ENCODE measurements around the gene OR5AL1. TPM values are rescaled to one million over a fixed set of nuclear protein-coding genes. Genes with fewer than 3 reads are reported as not detected.
"Not testable (repeated sequence)": the region's sequence is repeated elsewhere in the genome, so short reads cannot be mapped to it uniquely, and the experiment has no call there.

The OR5AL1 gene
- not detected for total RNA-seq

GRCh38 chr11:56412396-56412795 is at the start of gene OR5AL1:
OR5AL1 (plus strand) TSS chr11:56412696.
- Mint-ChIP-seq H3K27ac (no peak within 1 kb of the TSS), H3K27me3 (ENCODE audit: low read depth) (no peaks in the 10 kb centered on the region), H3K4me1 (ENCODE audit: low read depth) (no peaks in the 10 kb centered on the region), H3K4me3 (no peak within 1 kb of the TSS), H3K9me3 (peaks cover 9 to 12% of the 10 kb centered on the region in 2 donors), H3K36me3 (ENCODE audit: insufficient read depth in 2 of 2) (peaks cover 1 to 2% of the 10 kb centered on the region in 2 donors)
- ATAC-seq (replicated peaks in 1 of 2) (no peak), DNase-seq (no peak)

GRCh38 chr11:56375324-56375723 is 37.2 kb upstream of the OR5AL1 start, which contains the start of gene OR8U1:
OR8U1 (plus strand) TSS chr11:56375624; CDS start chr11:56375624, 0 bp downstream.
- no peak for DNase-seq
- no peak for ATAC-seq (replicated peaks in 1 of 2)
- Mint-ChIP-seq H3K27me3 (ENCODE audit: low read depth) (no peaks in the 10 kb centered on the region), H3K4me3 (no peak within 1 kb of the TSS), H3K27ac (no peak within 1 kb of the TSS), H3K4me1 (ENCODE audit: low read depth) (no peaks in the 10 kb centered on the region), H3K9me3 (peaks cover under 1 to 11% of the 10 kb centered on the region in 2 donors), H3K36me3 (ENCODE audit: insufficient read depth in 2 of 2) (no peaks in the 10 kb centered on the region)

GRCh38 chr11:56380120-56380519 is 32.4 kb upstream of the OR5AL1 start:
- no peak for ATAC-seq (replicated peaks in 1 of 2)
- no peak for DNase-seq
- Mint-ChIP-seq H3K9me3 (peaks cover 3 to 12% of the 10 kb centered on the region in 2 donors), H3K4me1 (ENCODE audit: low read depth) (no peaks in the 10 kb centered on the region), H3K36me3 (ENCODE audit: insufficient read depth in 2 of 2) (no peaks in the 10 kb centered on the region), H3K4me3 (no peak overlapping the region), H3K27ac (no peak overlapping the region), H3K27me3 (ENCODE audit: low read depth) (no peaks in the 10 kb centered on the region)

GRCh38 chr11:56394381-56394780 is 18.1 kb upstream of the OR5AL1 start:
- peaks cover 0 to 17% of the 10 kb centered on the region in 2 donors for H3K9me3 Mint-ChIP-seq
- no peaks in the 10 kb centered on the region for H3K4me1 Mint-ChIP-seq (ENCODE audit: low read depth)
- ATAC-seq (replicated peaks in 1 of 2) (no peak), DNase-seq (no peak)
- no peaks in the 10 kb centered on the region for H3K36me3 Mint-ChIP-seq (ENCODE audit: insufficient read depth in 2 of 2)
- H3K27me3 Mint-ChIP-seq (ENCODE audit: low read depth), result no peaks in the 10 kb centered on the region
- H3K4me3 Mint-ChIP-seq, result no peak overlapping the region
- no peak overlapping the region for H3K27ac Mint-ChIP-seq

GRCh38 chr11:56396047-56396446 is 16.4 kb upstream of the OR5AL1 start:
- ATAC-seq (replicated peaks in 1 of 2), result no peak
- Mint-ChIP-seq H3K9me3 (peaks cover 0 to 14% of the 10 kb centered on the region in 2 donors), H3K4me1 (ENCODE audit: low read depth) (no peaks in the 10 kb centered on the region), H3K27me3 (ENCODE audit: low read depth) (no peaks in the 10 kb centered on the region), H3K36me3 (ENCODE audit: insufficient read depth in 2 of 2) (no peaks in the 10 kb centered on the region), H3K27ac (no peak overlapping the region), H3K4me3 (no peak overlapping the region)
- DNase-seq, result no peak

- H3K9me3 Mint-ChIP-seq; H3K36me3 Mint-ChIP-seq (ENCODE audit: insufficient read depth in 2 of 2); H3K27ac Mint-ChIP-seq; DNase-seq; H3K27me3 Mint-ChIP-seq (ENCODE audit: low read depth); H3K4me3 Mint-ChIP-seq; ATAC-seq (replicated peaks in 1 of 2); H3K4me1 Mint-ChIP-seq (ENCODE audit: low read depth): not testable (repeated sequence)
Measured at GRCh38 chr11:56401858-56402461, 10.5 kb upstream of the OR5AL1 start.

- no peaks in the 10 kb centered on the region for H3K27me3 Mint-ChIP-seq (ENCODE audit: low read depth)
- peaks cover 10 to 22% of the 10 kb centered on the region in 2 donors for H3K9me3 Mint-ChIP-seq
- DNase-seq, result no peak
- H3K36me3 Mint-ChIP-seq (ENCODE audit: insufficient read depth in 2 of 2), result peaks cover 0 to 5% of the 10 kb centered on the region in 2 donors
- H3K4me3 Mint-ChIP-seq, result no peak overlapping the region
- H3K27ac Mint-ChIP-seq, result no peak overlapping the region
- H3K4me1 Mint-ChIP-seq (ENCODE audit: low read depth), result no peaks in the 10 kb centered on the region
- no peak for ATAC-seq (replicated peaks in 1 of 2)
Measured at GRCh38 chr11:56404393-56404792, 8.1 kb upstream of the OR5AL1 start.

GRCh38 chr11:56410801-56411200 is 1.7 kb upstream of the OR5AL1 start:
- no peak overlapping the region for H3K27ac Mint-ChIP-seq
- ATAC-seq (replicated peaks in 1 of 2) (no peak), DNase-seq (no peak)
- H3K36me3 Mint-ChIP-seq (ENCODE audit: insufficient read depth in 2 of 2), result peaks cover 2 to 5% of the 10 kb centered on the region in 2 donors
- H3K4me1 Mint-ChIP-seq (ENCODE audit: low read depth), result no peaks in the 10 kb centered on the region
- no peak overlapping the region for H3K4me3 Mint-ChIP-seq
- H3K27me3 Mint-ChIP-seq (ENCODE audit: low read depth), result no peaks in the 10 kb centered on the region
- peaks cover 11 to 23% of the 10 kb centered on the region in 2 donors for H3K9me3 Mint-ChIP-seq

- ATAC-seq (replicated peaks in 1 of 2), result no peak
- no peak overlapping the region for H3K27ac Mint-ChIP-seq
Measured at GRCh38 chr11:56453521-56453920, 41.0 kb downstream of the OR5AL1 start.

GRCh38 chr11:56457076-56457475 is 44.6 kb downstream of the OR5AL1 start:
- no peak overlapping the region for H3K27ac Mint-ChIP-seq
- H3K4me1 Mint-ChIP-seq (ENCODE audit: low read depth), result no peaks in the 10 kb centered on the region
- no peaks in the 10 kb centered on the region for H3K36me3 Mint-ChIP-seq (ENCODE audit: insufficient read depth in 2 of 2)
- DNase-seq (no peak), ATAC-seq (replicated peaks in 1 of 2) (no peak)
- no peaks in the 10 kb centered on the region for H3K27me3 Mint-ChIP-seq (ENCODE audit: low read depth)
- peaks cover 2 to 9% of the 10 kb centered on the region in 2 donors for H3K9me3 Mint-ChIP-seq
- H3K4me3 Mint-ChIP-seq, result no peak overlapping the region

More at GRCh38 chr11:56453521-56453920, 41.0 kb downstream of the OR5AL1 start:
- H3K36me3 Mint-ChIP-seq (ENCODE audit: insufficient read depth in 2 of 2), result peaks cover 0 to 1% of the 10 kb centered on the region in 2 donors
- no peaks in the 10 kb centered on the region for H3K4me1 Mint-ChIP-seq (ENCODE audit: low read depth)
- H3K9me3 Mint-ChIP-seq, result peaks cover 2 to 11% of the 10 kb centered on the region in 2 donors
- H3K4me3 Mint-ChIP-seq, result no peak overlapping the region
- H3K27me3 Mint-ChIP-seq (ENCODE audit: low read depth), result no peaks in the 10 kb centered on the region
- no peak for DNase-seq

Other genes with a start within 250 kb of the OR5AL1 start
- not detected for gene OR5J2, start 236.1 kb upstream of the OR5AL1 start, total RNA-seq
- gene OR5T2, start 178.4 kb upstream of the OR5AL1 start, total RNA-seq, result not detected
- not detected for gene OR5T3, start 160.4 kb upstream of the OR5AL1 start, total RNA-seq
- gene OR5T1, start 138.5 kb upstream of the OR5AL1 start, total RNA-seq, result not detected
- gene OR8H1, start 120.4 kb upstream of the OR5AL1 start, total RNA-seq, result not detected
- gene OR8K3, start 97.6 kb upstream of the OR5AL1 start, total RNA-seq, result not detected
- not detected for gene OR8K1, start 66.7 kb upstream of the OR5AL1 start, total RNA-seq
- not detected for gene OR8J1, start 58.4 kb upstream of the OR5AL1 start, total RNA-seq
- not detected for gene OR8U1, start 37.1 kb upstream of the OR5AL1 start, total RNA-seq
- gene OR5M3, start 60.7 kb downstream of the OR5AL1 start, total RNA-seq, result not detected
- not detected for gene OR5M8, start 78.7 kb downstream of the OR5AL1 start, total RNA-seq
- not detected for gene OR5M11, start 130.6 kb downstream of the OR5AL1 start, total RNA-seq
- not detected for gene OR5M10, start 165.0 kb downstream of the OR5AL1 start, total RNA-seq
- not detected for gene OR5M1, start 202.2 kb downstream of the OR5AL1 start, total RNA-seq
- not detected for gene OR5AP2, start 229.7 kb downstream of the OR5AL1 start, total RNA-seq